Activated CD8-positive, alpha-beta memory T cell treated with anti-CD3 and anti-CD28 coated beads for 24 hours (primary cell): ENCODE measurements around the gene MTCL1.

ENCODE experiments used
- DNase-seq: peaks from one replicate; pipeline ENCODE4 v3.0.0-alpha.2; 2020

Gene MTCL1

DNA sequence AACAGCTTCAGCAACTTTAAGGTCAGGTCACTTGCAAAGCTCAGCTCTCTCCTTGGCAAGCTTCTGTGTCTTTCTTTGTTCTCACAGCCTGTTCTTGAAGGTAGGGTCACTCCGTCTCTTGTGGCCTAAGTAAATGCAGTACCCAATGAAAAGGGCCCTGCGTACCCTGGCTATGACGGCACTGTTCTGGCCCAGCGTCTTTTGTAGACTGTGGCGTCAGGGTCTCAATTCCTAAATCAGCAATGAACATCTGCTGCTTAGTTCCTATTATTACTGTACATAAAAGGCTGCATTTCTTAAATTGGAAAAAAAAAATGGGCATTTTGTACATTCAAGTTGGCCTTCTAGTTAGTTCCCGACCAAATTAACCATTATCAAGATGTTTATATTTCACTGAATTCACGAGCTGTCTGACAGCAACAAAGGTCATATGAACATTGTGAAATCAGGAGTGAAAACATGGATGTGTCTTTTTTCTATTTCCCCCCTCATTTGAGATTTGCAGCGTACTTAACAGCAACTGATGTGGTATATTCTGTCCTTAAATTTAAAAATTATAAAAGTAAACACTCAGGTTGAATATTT lies 17.0 kb upstream of the MTCL1 start:
- no peak for DNase-seq

DNA sequence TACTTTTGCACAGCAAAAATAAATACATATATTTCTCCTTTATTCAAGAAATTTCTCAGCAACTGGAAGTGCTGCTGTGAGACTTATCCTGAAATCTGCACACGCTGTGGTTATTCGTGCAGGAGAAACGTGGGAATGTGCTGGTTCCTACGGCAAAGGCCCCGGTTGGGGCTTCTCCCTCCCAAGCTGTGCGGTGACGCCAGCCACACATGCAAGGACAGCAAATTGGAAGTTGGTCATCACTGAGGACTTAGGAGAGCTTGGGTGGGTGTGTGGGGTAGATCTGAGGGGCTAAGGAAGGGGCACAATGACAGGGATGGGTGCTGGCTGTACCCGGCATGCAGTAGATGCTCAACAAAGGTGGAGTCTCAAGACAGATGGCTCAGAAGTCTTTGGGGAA lies 16.5 kb upstream of the MTCL1 start:
- no peak for DNase-seq

DNA sequence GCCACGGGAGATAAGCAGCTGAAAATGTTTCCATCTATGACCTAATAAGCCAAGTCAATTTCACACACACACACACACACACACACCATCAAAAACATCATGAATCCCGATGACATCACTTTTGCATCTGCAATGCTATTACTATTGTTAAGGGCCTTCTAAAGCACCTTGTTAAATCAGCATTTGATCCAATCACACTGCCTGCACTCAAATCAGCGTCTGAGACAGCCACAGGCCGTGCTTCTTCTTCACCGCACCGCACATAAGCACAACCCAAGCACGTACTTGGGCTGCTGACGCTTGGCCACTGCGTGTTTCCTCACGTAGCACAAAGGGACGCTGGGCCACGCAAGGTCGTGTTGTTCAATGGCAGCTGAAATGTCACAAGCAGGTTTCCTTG lies 15.8 kb upstream of the MTCL1 start:
- DNase-seq = no peak

- no peak for DNase-seq
Observed at GRCh38 chr18:8694891-8695290, 10.5 kb upstream of the MTCL1 start.

- no peak for DNase-seq
Observed at GRCh38 chr18:8695932-8696517, 9.3 kb upstream of the MTCL1 start.

DNA sequence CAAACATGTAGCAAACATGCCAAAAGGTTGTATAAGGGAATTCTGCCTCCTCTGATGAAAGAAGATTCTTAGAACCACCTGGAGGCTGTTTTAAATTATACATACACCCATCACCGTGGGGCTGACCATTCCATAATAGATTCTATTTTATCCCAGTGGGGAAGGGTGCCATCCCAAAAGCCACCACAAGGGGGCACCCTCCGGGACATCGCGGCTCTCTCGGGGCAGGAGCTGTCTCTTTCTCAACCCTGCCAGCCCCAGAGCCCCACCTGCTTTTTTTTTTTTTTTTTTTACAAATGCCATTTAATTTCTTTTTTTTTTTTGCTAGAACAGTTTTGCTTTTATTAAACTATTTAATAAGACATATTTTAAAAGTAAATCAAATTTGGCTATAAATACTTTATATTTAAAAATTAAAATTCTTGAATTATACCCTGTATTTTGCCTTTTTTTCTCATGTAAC lies 8.6 kb upstream of the MTCL1 start:
- peak; percentile 93 for DNase-seq

DNA sequence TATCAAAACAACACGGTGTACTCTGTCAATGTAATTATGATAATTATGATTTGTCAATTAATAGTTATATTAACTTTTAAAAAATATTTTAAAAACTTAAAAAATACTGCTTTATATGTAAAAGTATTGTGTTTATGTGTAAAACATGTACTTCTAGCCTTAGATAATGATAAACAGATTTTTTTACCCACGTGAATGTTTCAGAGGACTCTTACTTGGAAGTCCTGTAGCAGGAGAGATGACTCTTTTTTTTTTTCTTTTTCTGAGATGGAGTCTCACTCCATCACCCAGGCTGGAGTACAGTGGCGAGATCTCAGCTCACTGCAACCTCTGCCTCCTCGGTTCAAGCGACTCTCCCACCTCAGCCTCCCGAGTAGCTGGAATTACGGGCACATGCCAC lies 6.2 kb upstream of the MTCL1 start:
- DNase-seq = no peak

- DNase-seq = no peak
Observed at GRCh38 chr18:8699948-8700347, 5.4 kb upstream of the MTCL1 start.

DNA sequence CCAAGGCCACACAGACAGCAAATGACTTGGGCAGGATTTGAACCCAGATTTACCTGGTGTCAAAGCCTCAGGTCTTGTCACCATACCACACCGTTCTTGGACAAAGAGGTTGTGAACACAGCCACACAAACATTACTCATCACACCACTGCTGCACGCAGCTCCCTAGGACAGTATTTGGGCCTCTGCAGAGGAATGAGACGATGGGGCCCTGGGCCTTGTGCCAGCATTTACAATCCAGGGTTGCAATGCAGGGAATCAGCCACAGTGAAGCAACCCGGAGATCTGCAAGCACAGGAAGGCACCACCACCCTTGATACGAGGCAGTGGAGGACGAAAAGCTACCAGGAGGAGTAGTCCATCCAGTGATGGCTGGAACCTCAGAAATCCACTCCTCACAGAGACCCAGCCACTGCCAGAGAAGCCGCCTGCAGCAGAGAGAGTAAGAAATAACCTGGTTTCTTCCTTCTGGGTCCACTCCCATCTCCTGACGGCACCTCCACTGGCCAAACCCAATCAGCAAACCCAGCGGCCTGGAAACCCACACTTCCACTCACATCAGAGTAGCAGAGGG lies 3.7 kb upstream of the MTCL1 start:
- no peak for DNase-seq

DNA sequence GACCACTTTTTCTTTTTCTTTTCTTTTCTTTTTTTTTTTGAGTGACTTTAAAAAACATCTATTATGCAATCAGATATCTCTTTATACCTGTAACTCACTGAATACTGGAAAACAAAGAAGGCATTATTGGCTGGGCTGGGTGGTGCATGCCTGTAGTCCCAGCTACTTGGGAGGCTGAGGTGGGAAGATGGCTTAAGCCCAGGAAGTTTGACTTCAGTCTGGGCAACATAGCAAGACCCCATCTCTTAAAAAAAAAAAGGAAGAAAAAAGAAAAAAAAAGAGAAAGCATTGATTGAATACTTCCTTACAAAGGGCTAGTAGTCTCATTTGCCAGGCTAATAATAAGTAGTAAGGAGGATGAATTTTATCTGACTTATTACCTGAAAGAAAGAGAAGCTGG lies 2.7 kb upstream of the MTCL1 start:
- no peak for DNase-seq

DNA sequence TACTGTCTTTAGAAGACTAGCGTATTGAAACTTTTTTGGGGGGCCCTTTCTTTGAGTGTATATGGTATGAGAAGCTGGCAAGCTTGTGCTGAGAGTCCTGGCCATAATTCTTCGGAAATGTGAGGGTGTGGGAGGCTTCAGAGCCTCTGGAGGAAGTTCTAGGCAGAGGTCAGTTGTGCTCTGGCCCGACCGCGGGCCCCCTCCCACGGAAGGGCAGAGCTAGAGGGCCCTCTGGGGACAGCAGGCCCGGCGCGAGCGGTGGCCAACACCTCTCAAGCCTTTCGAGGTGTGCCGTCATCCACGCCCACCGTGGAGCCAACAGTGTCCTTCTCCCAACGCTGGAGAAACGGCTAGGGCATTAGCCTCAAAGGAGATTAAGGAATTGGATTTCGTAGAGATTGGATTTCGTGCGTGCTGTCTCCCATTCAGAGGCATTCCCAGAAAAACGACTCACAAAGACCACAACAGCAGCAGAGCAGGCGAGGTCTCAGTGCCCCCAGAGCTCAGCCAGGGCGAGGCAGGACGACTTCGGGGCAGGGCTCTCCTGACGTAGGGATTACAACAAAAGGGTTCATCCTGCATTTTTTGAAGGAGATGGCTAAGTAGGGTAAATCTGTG lies 2.2 kb upstream of the MTCL1 start:
- no peak for DNase-seq

DNA sequence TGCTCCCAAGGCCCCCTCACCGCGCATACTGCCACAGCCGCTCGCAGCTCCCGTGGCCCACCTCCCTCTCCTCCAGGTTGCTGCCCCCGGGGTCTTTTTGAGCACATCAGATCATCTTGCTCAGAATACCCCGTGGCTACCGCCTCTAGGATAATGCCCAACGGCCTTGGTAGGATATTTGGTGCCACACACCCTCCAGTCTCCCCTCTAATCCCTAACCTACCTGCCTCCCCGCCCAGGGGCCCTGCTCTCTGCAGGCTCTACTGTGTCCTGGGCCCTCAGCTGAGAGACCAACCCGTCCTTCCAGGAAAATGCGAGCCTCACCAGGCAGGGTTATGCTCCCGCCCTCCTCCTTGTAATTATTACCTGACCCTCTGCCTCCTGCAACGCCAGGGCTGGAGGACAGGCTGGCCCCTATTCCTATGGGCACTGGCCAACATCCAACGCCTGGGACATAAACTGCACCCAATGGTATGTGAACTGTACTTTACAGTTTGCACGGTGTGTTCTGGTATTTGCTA lies 1.5 kb upstream of the MTCL1 start:
- DNase-seq = no peak

DNA sequence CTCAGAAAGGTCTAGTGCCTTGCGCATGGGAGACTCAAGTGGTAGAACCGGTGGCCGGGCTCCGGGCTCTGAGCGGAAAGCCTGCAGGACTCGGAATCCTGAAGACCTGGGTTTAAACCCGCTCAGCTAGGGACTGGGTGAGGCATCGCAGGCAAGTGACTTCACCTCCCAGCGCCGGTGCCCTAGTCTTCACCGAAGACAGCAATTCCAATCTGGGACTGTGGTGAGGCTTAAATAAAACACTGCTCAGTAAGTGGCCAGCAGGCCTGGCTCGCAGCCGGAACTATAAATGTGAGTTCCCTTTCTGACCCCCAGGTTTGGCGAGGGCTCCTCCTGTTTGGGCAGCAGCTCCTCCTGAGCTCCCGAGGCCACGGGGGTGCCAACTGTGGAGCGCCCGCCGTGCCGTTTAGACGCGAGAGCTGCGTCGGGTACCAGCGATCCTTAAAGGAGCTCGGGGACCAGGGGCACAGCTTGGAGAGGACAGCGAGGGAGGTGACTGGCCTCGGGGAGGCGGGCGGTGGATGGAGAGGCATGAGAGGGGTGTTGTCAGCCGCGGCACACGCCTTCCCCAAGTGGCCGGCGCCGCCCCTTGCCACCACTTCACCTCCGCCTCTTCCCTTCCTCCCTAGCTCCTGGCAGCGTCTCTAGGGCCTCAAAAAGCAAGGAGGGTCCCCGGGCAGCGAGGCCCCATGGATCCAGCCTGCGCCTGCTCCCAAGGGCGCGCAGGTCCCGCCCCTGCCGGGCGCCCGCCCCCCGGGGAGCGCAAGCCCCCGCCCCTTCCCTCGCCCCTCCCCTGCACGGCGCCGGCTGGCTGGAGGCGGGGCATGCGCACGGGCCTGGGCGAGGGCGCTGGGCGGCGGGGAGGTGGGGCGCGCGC lies 757 bp upstream of the MTCL1 start:
- DNase-seq = peak; percentile 92

DNA sequence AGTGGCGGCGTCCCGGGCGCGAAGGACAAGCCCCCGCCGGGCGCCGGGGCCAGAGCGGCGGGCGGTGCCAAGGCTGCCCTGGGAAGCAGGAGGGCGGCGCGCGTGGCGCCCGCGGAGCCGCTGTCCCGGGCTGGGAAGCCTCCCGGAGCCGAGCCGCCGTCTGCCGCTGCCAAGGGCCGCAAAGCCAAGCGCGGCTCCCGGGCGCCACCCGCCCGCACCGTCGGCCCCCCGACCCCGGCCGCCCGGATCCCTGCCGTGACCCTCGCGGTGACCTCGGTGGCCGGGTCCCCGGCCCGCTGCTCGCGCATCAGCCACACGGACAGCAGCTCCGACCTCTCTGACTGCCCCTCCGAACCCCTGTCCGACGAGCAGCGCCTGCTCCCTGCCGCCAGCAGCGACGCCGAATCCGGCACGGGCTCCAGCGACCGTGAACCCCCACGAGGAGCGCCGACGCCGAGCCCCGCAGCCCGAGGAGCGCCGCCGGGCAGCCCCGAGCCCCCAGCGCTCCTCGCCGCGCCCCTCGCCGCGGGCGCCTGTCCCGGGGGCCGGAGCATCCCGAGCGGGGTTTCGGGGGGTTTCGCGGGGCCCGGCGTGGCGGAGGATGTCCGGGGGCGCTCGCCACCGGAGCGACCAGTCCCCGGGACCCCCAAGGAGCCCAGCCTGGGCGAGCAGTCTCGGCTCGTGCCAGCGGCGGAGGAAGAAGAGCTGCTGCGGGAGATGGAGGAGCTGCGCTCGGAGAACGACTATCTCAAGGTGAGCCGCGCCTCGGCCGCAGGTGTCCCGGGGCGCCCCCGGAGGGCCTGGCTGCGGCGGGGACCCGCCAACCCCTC lies 820 bp downstream of the MTCL1 start:
- DNase-seq = peak; percentile 66

DNA sequence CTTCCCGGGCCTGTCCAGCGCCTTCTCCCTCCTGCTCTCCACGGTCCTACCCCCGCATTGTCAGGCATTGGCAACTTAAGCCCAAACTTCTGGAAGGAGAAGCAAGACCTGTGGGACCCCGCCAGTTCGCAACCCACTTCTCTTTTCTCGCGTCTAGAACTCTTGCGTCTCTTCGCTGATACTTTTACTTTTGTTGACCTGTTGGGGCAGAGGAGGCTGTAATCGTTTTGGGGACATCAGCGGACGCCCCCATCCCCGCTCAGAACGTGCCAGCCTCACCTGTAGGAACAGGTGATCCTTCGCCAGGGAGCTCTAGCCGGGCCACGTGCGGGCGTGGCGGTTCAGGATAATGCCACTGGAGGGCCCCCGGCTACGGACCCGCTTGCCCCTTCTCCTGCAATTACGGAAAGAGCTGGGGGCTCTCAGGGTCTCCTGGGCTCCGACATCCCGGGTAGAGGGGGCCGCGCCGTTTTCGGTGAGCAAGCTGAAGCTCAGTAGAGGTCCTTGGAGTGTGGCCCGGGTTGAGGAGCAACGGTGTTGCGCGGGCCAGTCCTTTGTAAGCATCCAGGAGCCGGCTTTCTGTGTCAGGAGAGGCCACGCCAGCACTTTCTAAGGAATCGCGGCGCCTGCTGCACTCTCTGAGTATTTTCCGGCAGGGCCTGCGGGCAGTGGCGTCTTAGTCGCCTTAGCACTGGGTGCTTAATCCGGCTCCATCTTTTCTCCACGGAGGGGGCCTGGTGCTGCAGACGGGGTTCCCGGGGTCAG lies 1.6 kb downstream of the MTCL1 start:
- DNase-seq = peak; percentile 68

- no peak for DNase-seq
Observed at GRCh38 chr18:8707556-8708300, 2.4 kb downstream of the MTCL1 start.

GRCh38 chr18:8708670-8709069 lies 3.3 kb downstream of the MTCL1 start:
- no peak for DNase-seq

GRCh38 chr18:8709248-8710059 lies 4.1 kb downstream of the MTCL1 start:
- DNase-seq = no peak

GRCh38 chr18:8711736-8712135 lies 6.4 kb downstream of the MTCL1 start:
- no peak for DNase-seq

GRCh38 chr18:8713691-8714090 lies 8.3 kb downstream of the MTCL1 start:
- DNase-seq = no peak
